OCI-LY7 (cell line): ENCODE results near the gene PTCD1. TPM values are rescaled to one million over a fixed set of nuclear protein-coding genes. Genes with fewer than 3 reads are reported as not detected.
"Not testable (repeated sequence)": the region's sequence is repeated elsewhere in the genome, so short reads cannot be mapped to it uniquely, and the experiment has no call there.

Experiments used
- BruUV-seq: library from RNA; stranded (reverse); fragments of 400-500 nt; replicated peaks from 2 replicates; lab custom pipeline; 2021; lab: Mats Ljungman, UMichigan
- CTCF ChIA-PET: fragments of 300-600 bp; sonication (Branson Sonifier 250); formaldehyde crosslinking; loops from one replicate; lab custom pipeline; 2022; ENCODE audit warnings: antibody characterized with exemption; ENCODE audit not compliant: unreplicated experiment; lab: Charles Lee
- POLR2A ChIA-PET: fragments of 300-600 bp; sonication (Branson Sonifier 250); formaldehyde crosslinking; loops from one replicate; lab custom pipeline; 2022; ENCODE audit warnings: antibody characterized with exemption; lab: Charles Lee
- DNase-seq: peaks from one replicate; pipeline ENCODE4 v3.0.0-alpha.2; 2015; ENCODE audit warnings: low spot score
- H2AFZ ChIP-seq: fragments of 200-600 bp; sonication (generic), shearing (Covaris generic); 2 replicates; pipeline ENCODE4 v1.6.1; 2014; ENCODE audit warnings: mild to moderate bottlenecking, antibody characterized with exemption, low read length, moderate library complexity
- H3K27ac ChIP-seq: fragments of 200-600 bp; sonication (generic); 2 replicates; pipeline ENCODE4 v1.5.1; 2014; ENCODE audit warnings: mixed run types, low read depth, mild to moderate bottlenecking, moderate library complexity, low read length, inconsistent platforms; ENCODE audit not compliant: poor library complexity, severe bottlenecking
- H3K36me3 ChIP-seq: fragments of 200-600 bp; sonication (generic); 2 replicates; pipeline ENCODE4 v1.6.1; 2014; ENCODE audit warnings: mild to moderate bottlenecking, antibody characterized with exemption, low read length, moderate library complexity, mixed read lengths; ENCODE audit not compliant: insufficient read depth
- H3K4me1 ChIP-seq: fragments of 200-600 bp; sonication (generic); 2 replicates; pipeline ENCODE4 v1.5.1; 2014; ENCODE audit warnings: mild to moderate bottlenecking, low read length; ENCODE audit not compliant: insufficient read depth, poor library complexity, severe bottlenecking
- H3K4me2 ChIP-seq: fragments of 200-600 bp; sonication (generic); 2 replicates; pipeline ENCODE4 v1.6.1; 2014; ENCODE audit warnings: mild to moderate bottlenecking, low read length
- H3K4me3 ChIP-seq: fragments of 200-600 bp; sonication (generic); 2 replicates; pipeline ENCODE4 v1.5.1; 2014; ENCODE audit warnings: mild to moderate bottlenecking, low read depth, low read length; ENCODE audit not compliant: poor library complexity, severe bottlenecking
- H3K79me2 ChIP-seq: fragments of 200-600 bp; sonication (generic); 2 replicates; pipeline ENCODE4 v1.6.1; 2016; ENCODE audit warnings: low read depth, mild to moderate bottlenecking, low read length, moderate library complexity, mixed read lengths; ENCODE audit not compliant: insufficient read depth
- H3K9me2 ChIP-seq: fragments of 200-600 bp; sonication (generic); 2 replicates; pipeline ENCODE4 v1.6.1; 2016; ENCODE audit warnings: mild to moderate bottlenecking, low read length, mixed read lengths; ENCODE audit not compliant: insufficient read depth
- H3K9me3 ChIP-seq: fragments of 200-600 bp; sonication (generic); 2 replicates; pipeline ENCODE4 v1.6.1; 2014; ENCODE audit warnings: mild to moderate bottlenecking, mixed run types, low read length, mixed read lengths
- H4K20me1 ChIP-seq: fragments of 200-600 bp; sonication (generic); 2 replicates; pipeline ENCODE4 v1.6.1; 2014; ENCODE audit warnings: mild to moderate bottlenecking, antibody characterized with exemption, low read length, moderate library complexity, mixed read lengths; ENCODE audit not compliant: insufficient read depth
- CTCF ChIP-seq: fragments of 200-600 bp; sonication (generic); conservative IDR thresholded peaks from 2 replicates; pipeline ENCODE4 v1.5.1; 2014; ENCODE audit warnings: mild to moderate bottlenecking, antibody characterized with exemption, low read length, moderate library complexity, mixed read lengths
- EZH2phosphoT487 ChIP-seq: fragments of 200-600 bp; sonication (generic); IDR thresholded peaks from 2 replicates; pipeline ENCODE4 v1.6.1; 2018; ENCODE audit warnings: low read depth, borderline replicate concordance, mild to moderate bottlenecking, mixed run types, antibody characterized with exemption, low read length, moderate library complexity, mixed read lengths
- intact Hi-C: fragments of 100-400 bp; cut with micrococcal nuclease; formaldehyde crosslinking; loops from one replicate; pipeline ENCODE4 v1.10.0; 2022; ENCODE audit not compliant: unreplicated experiment
- total RNA-seq, 2 experiments: library from RNA; depleted of rRNA in 1 of 2; stranded (reverse); fragments of >200 nt in 1 of 2; shearing (Covaris generic) in 1 of 2; gene quantifications; 2 replicates each; pipeline ENCODE4 v1.2.3, GENCODE V29; 2014 to 2022

PTCD1 gene
- total RNA-seq, 2 experiments from 2014 or later: 11.0 to 11.3 TPM

GRCh38 chr7:99415513-99416127, 23.0 kb downstream of the PTCD1 start:
- POLR2A ChIA-PET: interaction anchor here (0.9 kb wide), 1 partner anchor 8 kb away, joined by 3 read pairs; no protein-coding TSS in a partner anchor
- H2AFZ ChIP-seq, H3K9me2 ChIP-seq, intact Hi-C loops, H3K27ac ChIP-seq, BruUV-seq, CTCF ChIA-PET, H3K4me3 ChIP-seq, H4K20me1 ChIP-seq, H3K4me1 ChIP-seq, H3K9me3 ChIP-seq, H3K4me2 ChIP-seq, H3K79me2 ChIP-seq: not testable (repeated sequence)
- DNase-seq: peak; percentile 42
- TF ChIP-seq CTCF: peak; percentile 72
- H3K36me3 ChIP-seq: peaks cover 95% of the 10 kb centered on the region

GRCh38 chr7:99410635-99411034, 28.0 kb downstream of the PTCD1 start:
- Histone ChIP-seq H3K9me3 (no peaks in the 10 kb centered on the region), H3K36me3 (peaks cover 56% of the 10 kb centered on the region), H4K20me1 (peaks cover 22% of the 10 kb centered on the region; the same call in 1 of the 2 replicates), H3K9me2 (no peaks in the 10 kb centered on the region), H2AFZ (no peak overlapping the region), H3K4me3 (peak overlapping the region; percentile 92), H3K4me1 (peaks cover 31% of the 10 kb centered on the region), H3K27ac (no peak overlapping the region), H3K4me2 (peak overlapping the region; percentile 95), H3K79me2 (peaks cover 59% of the 10 kb centered on the region)
- ChIA-PET POLR2A (no interaction called here), CTCF (interaction anchor here (0.9 kb wide), 1 partner anchor 18 kb away, joined by 6 read pairs; no protein-coding TSS in a partner anchor)
- no TSS peak for BruUV-seq
- intact Hi-C loops: no loop called here
- DNase-seq: no peak
- TF ChIP-seq CTCF (no peak), EZH2phosphoT487 (no peak)

DNA sequence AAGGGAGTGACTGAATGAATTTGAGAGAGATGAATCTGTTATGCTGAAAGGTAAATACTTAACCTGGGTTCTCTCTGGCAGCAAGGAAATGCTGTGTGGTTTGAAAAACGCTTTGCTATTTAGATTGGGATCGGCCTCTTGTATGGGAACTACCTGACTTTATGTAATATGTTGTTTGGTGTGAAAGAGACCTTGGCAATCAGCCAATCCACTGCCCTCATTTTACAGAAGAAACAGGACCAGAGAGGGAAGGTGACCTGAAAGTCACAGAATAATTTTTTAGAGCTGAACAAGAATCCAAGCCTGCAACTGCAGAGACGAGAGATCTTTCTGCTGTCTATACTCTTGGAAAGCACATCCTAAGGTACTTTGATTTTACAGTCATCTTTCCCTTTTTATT, 28.8 kb downstream of the PTCD1 start:
- no peaks in the 10 kb centered on the region for H3K9me3 ChIP-seq
- intact Hi-C loops: loop anchor here (2.0 to 5.0 kb wide), 2 partner anchors 29 to 38 kb away; partner anchors contain the start of gene ARPC1B
- H4K20me1 ChIP-seq: peaks cover 22% of the 10 kb centered on the region; the same call in 1 of the 2 replicates

More for the DNA sequence above, 28.8 kb downstream of the PTCD1 start:
- Histone ChIP-seq H3K36me3 (peaks cover 54% of the 10 kb centered on the region), H3K9me2 (no peaks in the 10 kb centered on the region), H3K79me2 (peaks cover 67% of the 10 kb centered on the region), H2AFZ (no peak overlapping the region), H3K4me1 (peaks cover 32% of the 10 kb centered on the region), H3K4me2 (peak overlapping the region; percentile 95), H3K27ac (peak overlapping the region; percentile 69), H3K4me3 (peak overlapping the region; percentile 92)
- DNase-seq: no peak
- CTCF ChIA-PET: no interaction called here
- TF ChIP-seq CTCF (no peak), EZH2phosphoT487 (no peak)
- POLR2A ChIA-PET: interaction anchor here (0.9 kb wide), 1 partner anchor 10 kb away, joined by 4 read pairs; no protein-coding TSS in a partner anchor
- BruUV-seq: TSS peak; percentile 56
